ENCODE measurements around the gene CD96. TPM values are rescaled to one million over a fixed set of nuclear protein-coding genes. Genes with fewer than 3 reads are reported as not detected.
"Not testable (repeated sequence)": the region's sequence is repeated elsewhere in the genome, so short reads cannot be mapped to it uniquely, and the experiment has no call there.

The CD96 gene
- total RNA-seq, 2 donors from 2014 or later: 152 to 168 TPM

- peak overlapping the region; percentile 69 for H3K4me3 Mint-ChIP-seq
- H3K4me1 Mint-ChIP-seq (ENCODE audit: low read depth in 2 of 2): peaks cover 46 to 56% of the 10 kb centered on the region in 2 donors
- H3K27ac Mint-ChIP-seq: peak overlapping the region; percentile 89 to 94
- peaks cover 32% of the 10 kb centered on the region for H3K36me3 Mint-ChIP-seq
- peaks cover 3% of the 10 kb centered on the region for H3K9me3 Mint-ChIP-seq
- ATAC-seq: no peak
- DNase-seq (ENCODE audit: low spot score): no peak
- no peaks in the 10 kb centered on the region for H3K27me3 Mint-ChIP-seq
Observed at GRCh38 chr3:111667170-111667569, 125.2 kb downstream of the CD96 start.

GRCh38 chr3:111667621-111668239, 125.7 kb downstream of the CD96 start:
- peak overlapping the region; percentile 89 to 94 for H3K27ac Mint-ChIP-seq
- peaks cover 3% of the 10 kb centered on the region for H3K9me3 Mint-ChIP-seq
- H3K4me1 Mint-ChIP-seq (ENCODE audit: low read depth in 2 of 2): peaks cover 52 to 58% of the 10 kb centered on the region in 2 donors
- H3K27me3 Mint-ChIP-seq: no peaks in the 10 kb centered on the region
- DNase-seq (ENCODE audit: low spot score): peak; percentile 87
- H3K4me3 Mint-ChIP-seq: peak overlapping the region; percentile 69
- ATAC-seq: peak; percentile 94 to 96
- peaks cover 26% of the 10 kb centered on the region for H3K36me3 Mint-ChIP-seq

- Mint-ChIP-seq H3K27ac (peak overlapping the region; percentile 89 to 94), H3K9me3 (no peaks in the 10 kb centered on the region), H3K4me1 (ENCODE audit: low read depth in 2 of 2) (peaks cover 58 to 61% of the 10 kb centered on the region in 2 donors), H3K36me3 (peaks cover 20% of the 10 kb centered on the region), H3K4me3 (peak overlapping the region; percentile 69), H3K27me3 (no peaks in the 10 kb centered on the region)
- no peak for DNase-seq (ENCODE audit: low spot score)
- no peak for ATAC-seq
Observed at GRCh38 chr3:111668326-111668725, 126.3 kb downstream of the CD96 start.

DNA sequence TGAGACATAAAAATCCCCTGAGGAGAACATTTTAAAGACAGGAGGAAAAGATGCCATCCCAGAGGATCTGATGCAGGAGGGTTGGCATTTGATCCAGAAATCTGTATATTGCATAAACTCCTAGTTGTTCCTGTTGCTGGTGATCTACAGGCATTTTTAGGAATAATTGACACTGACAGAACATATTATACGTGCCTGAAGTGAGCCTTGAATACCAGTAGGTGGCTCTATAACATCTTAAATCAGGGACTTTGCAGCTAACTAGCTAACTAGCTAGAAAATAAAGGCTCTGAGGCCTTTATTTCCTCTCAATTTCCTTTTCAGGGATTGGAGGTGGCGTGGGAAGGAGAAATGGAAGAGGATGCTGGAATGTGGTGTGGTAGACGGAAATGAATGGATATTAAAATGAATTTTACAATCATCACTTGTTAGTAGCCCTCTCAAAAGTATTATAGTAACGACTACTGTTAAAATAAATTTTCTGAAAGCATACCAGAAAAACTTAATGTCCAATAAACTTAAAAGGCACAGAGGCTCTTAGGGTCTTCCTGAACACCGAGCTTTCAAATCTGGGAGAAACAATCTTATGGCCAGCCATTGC, 127.0 kb downstream of the CD96 start:
- ATAC-seq: no peak
- Mint-ChIP-seq H3K9me3 (no peaks in the 10 kb centered on the region), H3K36me3 (peaks cover 14% of the 10 kb centered on the region), H3K4me1 (ENCODE audit: low read depth in 2 of 2) (peaks cover 65 to 67% of the 10 kb centered on the region in 2 donors), H3K27me3 (no peaks in the 10 kb centered on the region), H3K4me3 (peak overlapping the region; percentile 2), H3K27ac (peak overlapping the region; percentile 89 to 94)
- no peak for DNase-seq (ENCODE audit: low spot score)

GRCh38 chr3:111669926-111670630, 128.1 kb downstream of the CD96 start:
- ATAC-seq (no peak), DNase-seq (ENCODE audit: low spot score) (no peak)
- no peak overlapping the region for H3K4me3 Mint-ChIP-seq
- no peaks in the 10 kb centered on the region for H3K9me3 Mint-ChIP-seq
- H3K27me3 Mint-ChIP-seq: no peaks in the 10 kb centered on the region
- H3K4me1 Mint-ChIP-seq (ENCODE audit: low read depth in 2 of 2): peaks cover 73% of the 10 kb centered on the region in 2 donors
- H3K27ac Mint-ChIP-seq: peak overlapping the region; percentile 89 to 94
- H3K36me3 Mint-ChIP-seq: peaks cover 6% of the 10 kb centered on the region

GRCh38 chr3:111672461-111672860, 130.5 kb downstream of the CD96 start:
- ATAC-seq; DNase-seq (ENCODE audit: low spot score); H3K27me3 Mint-ChIP-seq; H3K9me3 Mint-ChIP-seq; H3K36me3 Mint-ChIP-seq: not testable (repeated sequence)
- Mint-ChIP-seq H3K4me1 (ENCODE audit: low read depth in 2 of 2) (peaks cover 82 to 86% of the 10 kb centered on the region in 2 donors), H3K27ac (peak overlapping the region; percentile 89 to 94), H3K4me3 (peak overlapping the region; percentile 91)

- H3K9me3 Mint-ChIP-seq: no peaks in the 10 kb centered on the region
- peak overlapping the region; percentile 89 to 94 for H3K27ac Mint-ChIP-seq
- H3K4me1 Mint-ChIP-seq (ENCODE audit: low read depth in 2 of 2): peaks cover 76 to 78% of the 10 kb centered on the region in 2 donors
- peaks cover 16% of the 10 kb centered on the region for H3K36me3 Mint-ChIP-seq
- peak overlapping the region; percentile 91 for H3K4me3 Mint-ChIP-seq
- DNase-seq (ENCODE audit: low spot score): no peak
- no peaks in the 10 kb centered on the region for H3K27me3 Mint-ChIP-seq
- ATAC-seq: no peak
Observed at GRCh38 chr3:111675846-111676210, 133.8 kb downstream of the CD96 start.

- peak overlapping the region; percentile 91 for H3K4me3 Mint-ChIP-seq
Observed at GRCh38 chr3:111676211-111677006, 134.4 kb downstream of the CD96 start.

DNA sequence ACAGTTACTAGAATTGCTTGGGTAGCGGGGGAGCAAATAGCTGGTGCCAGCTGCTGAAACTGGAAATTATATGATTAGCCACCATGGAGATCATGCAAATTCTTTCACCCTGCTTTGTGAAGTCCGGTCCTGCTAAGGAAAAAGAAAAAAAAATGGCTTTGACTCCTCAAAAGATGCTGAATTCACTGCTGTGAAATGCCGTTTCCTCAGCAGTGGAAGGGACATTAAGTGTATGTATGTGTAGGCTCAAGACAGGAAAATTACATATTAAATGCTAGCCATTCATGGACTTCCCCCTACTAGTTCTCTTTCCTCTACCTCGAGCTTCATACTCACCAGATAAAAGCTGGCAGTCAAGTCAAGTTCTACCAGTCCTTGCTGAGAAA, 135.0 kb downstream of the CD96 start:
- peaks cover 74 to 77% of the 10 kb centered on the region in 2 donors for H3K4me1 Mint-ChIP-seq (ENCODE audit: low read depth in 2 of 2)
- peak overlapping the region; percentile 89 to 94 for H3K27ac Mint-ChIP-seq
- no peaks in the 10 kb centered on the region for H3K27me3 Mint-ChIP-seq
- H3K9me3 Mint-ChIP-seq: no peaks in the 10 kb centered on the region
- DNase-seq (ENCODE audit: low spot score) (no peak), ATAC-seq (no peak)
- H3K4me3 Mint-ChIP-seq: peak overlapping the region; percentile 91
- H3K36me3 Mint-ChIP-seq: peaks cover 16% of the 10 kb centered on the region

More at GRCh38 chr3:111676211-111677006, 134.4 kb downstream of the CD96 start:
- H3K9me3 Mint-ChIP-seq: no peaks in the 10 kb centered on the region
- ATAC-seq (peak; percentile 13 to 60), DNase-seq (ENCODE audit: low spot score) (peak; percentile 65)
- H3K27me3 Mint-ChIP-seq: no peaks in the 10 kb centered on the region
- H3K36me3 Mint-ChIP-seq: peaks cover 16% of the 10 kb centered on the region
- peaks cover 73 to 75% of the 10 kb centered on the region in 2 donors for H3K4me1 Mint-ChIP-seq (ENCODE audit: low read depth in 2 of 2)
- H3K27ac Mint-ChIP-seq: peak overlapping the region; percentile 89 to 94

DNA sequence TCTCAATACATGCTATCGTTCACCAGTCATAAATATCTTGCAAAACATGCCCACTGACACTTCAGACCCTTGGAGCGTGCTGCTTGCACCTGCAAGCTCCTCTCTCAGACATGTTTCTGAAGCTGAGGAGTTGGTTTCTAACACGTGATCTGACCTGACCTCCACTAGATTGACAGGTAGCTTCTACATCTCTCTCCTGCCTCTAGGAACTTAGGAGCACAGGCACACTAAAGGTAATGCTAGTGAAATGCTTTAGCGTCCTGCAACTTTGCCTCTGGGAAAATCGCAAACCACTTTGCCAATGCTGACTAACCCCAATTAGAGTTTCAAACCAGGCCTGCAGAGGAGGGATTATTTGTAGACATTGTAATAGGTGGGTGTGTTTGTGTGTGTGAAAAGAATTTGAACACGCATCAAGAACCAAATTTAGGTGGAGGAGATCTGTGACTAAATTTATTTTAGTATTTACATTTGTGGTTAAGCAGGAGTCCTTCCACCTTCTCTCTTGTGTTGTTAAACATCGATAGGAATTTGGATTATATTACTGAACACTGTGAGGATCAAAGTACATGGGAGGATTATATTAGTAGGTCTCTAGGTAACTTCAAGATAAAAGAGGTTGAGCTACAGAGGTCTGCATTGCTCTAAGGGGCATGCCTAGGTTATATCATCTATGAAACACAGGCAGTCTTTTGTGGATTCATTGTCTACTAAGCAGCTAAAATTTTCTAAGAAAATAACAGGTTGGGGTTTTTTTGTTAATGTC, 139.8 kb downstream of the CD96 start:
- DNase-seq (ENCODE audit: low spot score) (no peak), ATAC-seq (no peak)
- Mint-ChIP-seq H3K4me3 (no peak overlapping the region), H3K4me1 (ENCODE audit: low read depth in 2 of 2) (peaks cover 47 to 59% of the 10 kb centered on the region in 2 donors), H3K9me3 (no peaks in the 10 kb centered on the region), H3K36me3 (peaks cover 15% of the 10 kb centered on the region), H3K27me3 (no peaks in the 10 kb centered on the region), H3K27ac (no peak overlapping the region)

DNA sequence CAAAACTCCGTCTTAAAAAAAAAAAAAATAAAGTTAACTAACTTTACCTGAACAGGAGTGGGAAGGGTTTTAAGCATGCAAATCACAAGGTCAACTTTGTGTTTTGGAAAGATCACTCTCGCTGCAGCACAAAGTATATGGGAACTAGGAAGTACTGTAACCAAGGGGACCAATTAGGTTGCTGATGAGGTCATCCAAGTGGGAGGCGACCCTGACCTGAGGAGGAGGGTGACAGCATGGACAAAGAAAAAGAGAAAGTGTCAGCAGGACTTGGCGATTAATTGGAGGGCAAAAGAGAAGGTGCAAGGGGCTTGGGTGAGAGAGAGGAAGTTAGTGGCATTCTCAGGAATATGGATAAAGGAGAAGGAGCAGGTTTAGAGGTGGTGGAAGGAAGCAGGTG, 142.6 kb downstream of the CD96 start:
- H3K36me3 Mint-ChIP-seq: peaks cover 15% of the 10 kb centered on the region
- no peaks in the 10 kb centered on the region for H3K9me3 Mint-ChIP-seq
- H3K27ac Mint-ChIP-seq: peak overlapping the region in 1 of 2 donors; percentile 20
- H3K4me1 Mint-ChIP-seq (ENCODE audit: low read depth in 2 of 2): peaks cover 43 to 57% of the 10 kb centered on the region in 2 donors
- H3K4me3 Mint-ChIP-seq: no peak overlapping the region
- no peak for ATAC-seq
- H3K27me3 Mint-ChIP-seq: no peaks in the 10 kb centered on the region
- no peak for DNase-seq (ENCODE audit: low spot score)

DNA sequence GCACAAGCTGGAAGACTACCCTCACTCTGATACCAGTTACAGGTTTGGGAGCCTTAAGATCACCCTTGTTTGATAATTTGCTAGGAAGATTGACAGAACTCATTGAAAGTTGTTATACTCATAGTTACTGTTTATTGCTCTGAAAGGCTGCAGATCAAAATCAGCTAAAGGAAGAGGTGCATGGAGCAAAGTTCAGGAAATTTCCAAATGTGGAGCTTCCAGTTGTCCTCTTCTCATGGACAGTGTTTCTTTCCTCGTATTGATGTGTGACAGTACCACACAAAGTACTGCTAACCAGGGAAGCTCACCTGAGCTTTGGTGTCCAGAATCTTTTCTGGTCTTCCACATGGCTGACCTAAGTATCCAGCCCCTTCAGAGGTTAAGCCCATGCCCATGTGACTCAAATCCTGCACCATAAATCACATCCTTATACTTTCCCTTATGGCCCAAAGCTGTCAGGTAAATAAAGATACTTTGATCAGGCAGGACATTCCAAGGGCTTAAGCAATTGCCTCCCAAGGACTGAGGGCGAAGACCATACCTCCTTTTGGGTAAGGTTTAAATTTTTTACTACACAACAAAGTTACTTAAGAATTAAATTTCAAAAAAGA, 146.3 kb downstream of the CD96 start:
- DNase-seq (ENCODE audit: low spot score): no peak
- Mint-ChIP-seq H3K4me3 (no peak overlapping the region), H3K9me3 (no peaks in the 10 kb centered on the region), H3K4me1 (ENCODE audit: low read depth in 2 of 2) (peaks cover 47 to 59% of the 10 kb centered on the region in 2 donors), H3K27me3 (no peaks in the 10 kb centered on the region), H3K27ac (peak overlapping the region in 1 of 2 donors; percentile 28), H3K36me3 (peaks cover 4% of the 10 kb centered on the region)
- ATAC-seq: no peak
